HG02678 (cell line): ENCODE results near the gene ELOVL7.
"Not testable (repeated sequence)": the region's sequence is repeated elsewhere in the genome, so short reads cannot be mapped to it uniquely, and the experiment has no call there.

Experiments
- ATAC-seq: cut with Tn5 transposase; IDR thresholded peaks from one replicate; pipeline ENCODE4 v1.9.1; 2021; ENCODE audit warnings: mild to moderate bottlenecking, moderate library complexity; ENCODE audit not compliant: unreplicated experiment

The ELOVL7 gene

DNA sequence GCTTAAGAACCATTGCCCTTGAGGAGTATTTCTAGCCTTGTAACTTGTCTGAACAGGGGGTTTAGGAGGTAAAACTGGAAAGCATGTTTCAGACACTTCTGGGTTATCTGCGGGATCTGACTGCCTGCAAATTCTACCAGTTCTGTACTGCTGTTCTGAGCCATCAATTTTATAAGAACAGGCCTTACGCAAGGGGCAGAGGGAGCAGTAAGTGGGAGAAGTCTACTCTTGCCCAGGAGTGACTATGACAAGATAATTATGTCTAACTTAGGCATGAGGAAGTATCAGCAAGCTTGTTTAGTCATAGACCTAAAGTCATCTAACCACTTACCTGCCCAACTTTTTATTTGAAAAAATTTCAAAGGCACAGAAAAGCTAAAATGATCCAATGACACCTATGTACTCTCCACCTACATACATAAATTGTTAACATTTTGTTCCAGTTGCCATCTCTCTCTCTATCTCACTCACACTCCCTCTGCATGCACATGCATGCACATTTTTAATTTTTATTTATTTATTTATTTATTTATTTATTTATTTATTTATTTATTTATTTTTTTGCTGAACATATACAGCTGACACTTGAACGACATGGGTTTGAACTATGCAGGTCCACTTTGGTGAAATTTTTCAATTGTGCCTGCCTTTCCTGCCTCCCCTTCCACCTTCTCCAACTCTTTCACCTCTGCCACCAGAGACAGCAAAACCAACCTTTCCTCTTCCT, 125.7 kb downstream of the ELOVL7 start:
- ATAC-seq, result no peak

DNA sequence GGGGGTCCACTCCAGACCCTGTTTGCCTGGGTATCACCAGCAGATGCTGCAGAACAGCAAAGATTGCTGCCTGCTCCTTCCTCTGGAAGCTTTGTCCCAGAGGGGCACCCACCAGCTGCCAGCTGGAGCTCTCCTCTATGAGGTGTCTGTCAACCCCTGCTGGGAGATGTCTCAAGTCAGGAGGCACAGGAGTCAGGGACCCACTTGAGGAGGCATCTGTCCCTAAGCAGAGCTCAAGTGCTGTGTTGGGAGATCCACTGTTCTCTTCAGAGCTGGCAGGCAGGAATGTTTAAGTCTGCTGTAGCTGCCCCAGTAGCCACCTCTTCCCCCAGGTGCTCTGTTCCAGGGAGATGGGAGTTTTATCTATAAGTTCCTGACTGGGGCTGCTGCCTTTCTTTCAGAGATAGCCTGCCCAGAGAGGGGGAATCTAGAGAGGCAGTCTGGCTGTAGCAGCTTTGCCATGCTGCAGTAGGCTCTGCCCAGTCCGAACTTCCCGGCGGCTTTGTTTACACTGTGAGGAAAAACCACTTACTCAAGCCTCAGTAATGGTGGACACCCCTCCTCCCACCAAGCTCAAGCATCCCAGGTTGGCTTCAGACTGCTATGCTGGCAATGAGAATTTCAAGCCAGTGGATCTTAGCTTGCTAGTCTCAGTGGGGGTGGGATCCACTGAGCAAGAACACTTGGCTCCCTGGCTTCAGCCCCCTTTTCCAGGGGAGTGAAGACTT, 128.7 kb downstream of the ELOVL7 start:
- not testable (repeated sequence) for ATAC-seq

DNA sequence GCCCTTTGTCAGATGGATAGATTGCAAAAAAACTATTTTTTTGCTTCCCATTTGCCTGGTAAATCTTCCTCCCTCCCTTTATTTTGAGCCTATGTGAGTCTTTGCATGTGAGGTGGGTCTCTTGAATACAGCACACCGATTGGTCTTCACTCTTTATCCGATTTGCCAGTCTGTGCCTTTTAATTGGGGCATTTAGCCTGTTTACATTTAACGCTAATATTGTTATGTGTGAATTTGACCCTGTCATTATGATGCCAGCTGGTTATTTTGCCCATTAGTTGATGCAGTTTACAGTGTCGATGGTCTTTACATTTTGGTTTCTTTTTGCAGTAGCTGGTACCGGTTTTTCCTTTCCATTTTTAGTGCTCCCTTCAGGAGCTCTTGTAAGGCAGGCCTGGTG, 131.1 kb downstream of the ELOVL7 start:
- ATAC-seq, result no peak

DNA sequence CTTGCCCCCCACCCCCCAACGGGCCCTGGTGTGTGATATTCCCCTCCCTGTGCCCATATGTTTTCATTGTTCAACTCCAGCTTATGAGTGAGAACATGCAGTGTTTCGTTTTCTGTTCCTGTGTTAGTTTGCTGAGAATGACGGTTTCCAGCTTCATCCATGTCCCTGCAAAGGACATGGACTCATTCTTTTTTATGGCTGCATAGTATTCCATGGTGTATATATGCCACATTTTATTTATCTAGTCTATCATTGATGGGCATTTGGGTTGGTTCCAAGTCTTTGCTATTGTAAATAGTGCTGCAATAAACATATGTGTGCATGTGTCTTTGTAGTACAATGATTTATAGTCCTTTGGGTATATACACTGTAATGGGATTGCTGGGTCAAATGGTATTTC, 132.2 kb downstream of the ELOVL7 start:
- not testable (repeated sequence) for ATAC-seq

GRCh38 chr5:60710362-60710761, 133.7 kb downstream of the ELOVL7 start:
- no peak for ATAC-seq

- ATAC-seq, result no peak
These were observed 138.9 kb downstream of the ELOVL7 start for GRCh38 chr5:60705144-60705543.

DNA sequence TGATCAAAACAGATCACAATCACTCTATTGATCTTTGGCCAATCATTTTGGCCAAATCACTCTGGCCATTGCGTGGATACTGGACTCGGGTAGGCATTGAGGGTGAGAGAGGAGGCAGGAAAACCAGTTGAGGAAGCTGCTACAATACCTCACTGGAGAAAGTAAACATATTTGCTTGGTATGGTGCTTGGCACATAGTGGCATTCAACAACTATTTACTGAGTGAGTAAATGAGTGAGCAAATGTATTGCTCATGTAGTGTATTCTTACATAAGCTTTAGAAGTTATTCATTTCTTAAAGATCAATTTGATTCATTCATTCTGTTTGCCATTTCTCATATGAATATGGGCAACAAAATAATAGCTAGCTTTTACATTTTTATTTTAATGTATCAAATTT, 140.1 kb downstream of the ELOVL7 start:
- no peak for ATAC-seq
